ENCODE results near the gene PCDHGA1. TPM values are rescaled to one million over a fixed set of nuclear protein-coding genes. Genes with fewer than 3 reads are reported as not detected.

The PCDHGA1 gene
- total RNA-seq, 1 experiment from 2014 or later, result 0.35 TPM

GRCh38 chr5:141439411-141440141, 109.3 kb downstream of the PCDHGA1 start:
- no peak for TF ChIP-seq CTCF (IDR thresholded peaks at IDR 0.05; ENCODE audit: unreplicated experiment)
- DNase-seq (ENCODE audit: unreplicated experiment), result no peak
- ChIA-PET CTCF (interaction anchor here (0.6 to 1.5 kb wide), 7 partner anchors 9 to 520 kb away, joined by 3 to 5 read pairs (median 3); partner anchors contain the start of genes PCDHGA12 and PCDHGB7), POLR2A (interaction anchor here (0.7 kb wide), 1 partner anchor 9 kb away, joined by 3 read pairs; the partner anchor contains the start of gene PCDHGA12)
- intact Hi-C loops (cut with micrococcal nuclease), result no loop called here
- Mint-ChIP-seq H3K36me3 (ENCODE audit: insufficient read depth, unreplicated experiment) (peaks cover 4% of the 10 kb centered on the region), H3K4me3 (ENCODE audit: unreplicated experiment) (no peak overlapping the region), H3K27me3 (ENCODE audit: insufficient read depth, unreplicated experiment) (no peaks in the 10 kb centered on the region), H3K27ac (ENCODE audit: low read depth, unreplicated experiment) (no peak overlapping the region), H3K9me3 (ENCODE audit: unreplicated experiment) (peaks cover 20% of the 10 kb centered on the region), H3K4me1 (ENCODE audit: insufficient read depth, unreplicated experiment) (no peaks in the 10 kb centered on the region)
- BruUV-seq (replicated peaks), result no TSS peak

- TF ChIP-seq CTCF (IDR thresholded peaks at IDR 0.05; ENCODE audit: unreplicated experiment), result no peak
- intact Hi-C loops (cut with micrococcal nuclease), result no loop called here
- Mint-ChIP-seq H3K27ac (ENCODE audit: low read depth, unreplicated experiment) (no peak overlapping the region), H3K4me1 (ENCODE audit: insufficient read depth, unreplicated experiment) (no peaks in the 10 kb centered on the region), H3K4me3 (ENCODE audit: unreplicated experiment) (no peak overlapping the region), H3K9me3 (ENCODE audit: unreplicated experiment) (peaks cover 14% of the 10 kb centered on the region), H3K36me3 (ENCODE audit: insufficient read depth, unreplicated experiment) (peaks cover 4% of the 10 kb centered on the region), H3K27me3 (ENCODE audit: insufficient read depth, unreplicated experiment) (no peaks in the 10 kb centered on the region)
- POLR2A ChIA-PET, result interaction anchor here (0.7 kb wide), 1 partner anchor 10 kb away, joined by 3 read pairs; the partner anchor contains the start of gene PCDHGA12
- DNase-seq (ENCODE audit: unreplicated experiment), result no peak
- CTCF ChIA-PET, result interaction anchor here (0.5 to 0.8 kb wide), 5 partner anchors 23 to 161 kb away, joined by 3 to 4 read pairs (median 3); partner anchors contain the start of gene PCDHGB7
- no TSS peak for BruUV-seq (replicated peaks)
Measured at GRCh38 chr5:141440341-141440740, 110.0 kb downstream of the PCDHGA1 start.

GRCh38 chr5:141441571-141442170, 111.4 kb downstream of the PCDHGA1 start:
- BruUV-seq (replicated peaks), result no TSS peak
- peaks cover 4% of the 10 kb centered on the region for H3K36me3 Mint-ChIP-seq (ENCODE audit: insufficient read depth, unreplicated experiment)
- H3K27ac Mint-ChIP-seq (ENCODE audit: low read depth, unreplicated experiment), result no peak overlapping the region
- no peaks in the 10 kb centered on the region for H3K4me1 Mint-ChIP-seq (ENCODE audit: insufficient read depth, unreplicated experiment)
- CTCF ChIA-PET, result interaction anchor here (1.2 kb wide), 1 partner anchor 16 kb away, joined by 3 read pairs; no protein-coding TSS in a partner anchor
- intact Hi-C loops (cut with micrococcal nuclease), result no loop called here
- no peaks in the 10 kb centered on the region for H3K27me3 Mint-ChIP-seq (ENCODE audit: insufficient read depth, unreplicated experiment)
- no peak for DNase-seq (ENCODE audit: unreplicated experiment)
- no peak for TF ChIP-seq CTCF (IDR thresholded peaks at IDR 0.05; ENCODE audit: unreplicated experiment)
- H3K9me3 Mint-ChIP-seq (ENCODE audit: unreplicated experiment), result peaks cover 23% of the 10 kb centered on the region
- no peak overlapping the region for H3K4me3 Mint-ChIP-seq (ENCODE audit: unreplicated experiment)
- POLR2A ChIA-PET, result interaction anchor here (0.7 kb wide), 1 partner anchor 17 kb away, joined by 3 read pairs; no protein-coding TSS in a partner anchor

GRCh38 chr5:141465351-141465750, 135.0 kb downstream of the PCDHGA1 start:
- no peak for TF ChIP-seq CTCF (IDR thresholded peaks at IDR 0.05; ENCODE audit: unreplicated experiment)
- no peaks in the 10 kb centered on the region for H3K27me3 Mint-ChIP-seq (ENCODE audit: insufficient read depth, unreplicated experiment)
- H3K36me3 Mint-ChIP-seq (ENCODE audit: insufficient read depth, unreplicated experiment), result no peaks in the 10 kb centered on the region
- no peak overlapping the region for H3K4me3 Mint-ChIP-seq (ENCODE audit: unreplicated experiment)
- POLR2A ChIA-PET, result interaction anchor here (0.6 to 4.7 kb wide), 3 partner anchors 11 to 95 kb away, joined by 3 to 17 read pairs (median 3); partner anchors contain the start of gene PCDHGC3
- H3K9me3 Mint-ChIP-seq (ENCODE audit: unreplicated experiment), result no peaks in the 10 kb centered on the region
- intact Hi-C loops (cut with micrococcal nuclease), result no loop called here
- no TSS peak for BruUV-seq (replicated peaks)
- DNase-seq (ENCODE audit: unreplicated experiment), result no peak
- CTCF ChIA-PET, result interaction anchor here (0.6 to 3.6 kb wide), 8 partner anchors 10 to 153 kb away, joined by 3 to 23 read pairs (median 3); partner anchors contain the start of genes PCDHGB7 and PCDHGC3
- H3K27ac Mint-ChIP-seq (ENCODE audit: low read depth, unreplicated experiment), result no peak overlapping the region
- H3K4me1 Mint-ChIP-seq (ENCODE audit: insufficient read depth, unreplicated experiment), result no peaks in the 10 kb centered on the region

Data from MCF 10A (cell line).